GM12878 (cell line): ENCODE data around the gene CD300A. TPM values are rescaled to one million over a fixed set of nuclear protein-coding genes. Genes with fewer than 3 reads are reported as not detected.

Source experiments
- ATAC-seq: fragments of 200-7000 bp; cut with Tn5 transposase; 3 replicates; pipeline ENCODE4 v1.9.1; 2020; ENCODE audit warnings: mild to moderate bottlenecking, moderate library complexity
- BruUV-seq: library from RNA; stranded (reverse); fragments of 400-500 nt; replicated peaks from 2 replicates; lab custom pipeline; 2021; lab: Mats Ljungman, UMichigan
- CTCF ChIA-PET: fragments of 300-600 bp; sonication (Branson Sonifier 250); formaldehyde crosslinking; extraction: SDS; loops from one replicate; lab custom pipeline; 2021; ENCODE audit warnings: inconsistent platforms; lab: Yijun Ruan, JAX
- POLR2A ChIA-PET: fragments of 350-600 bp; formaldehyde crosslinking; extraction: SDS; loops from one replicate; lab custom pipeline; 2021; ENCODE audit warnings: inconsistent platforms; lab: Charles Lee
- RAD21 ChIA-PET: fragments of 300-600 bp; sonication (Branson Sonifier 250); formaldehyde crosslinking; loops from one replicate; lab custom pipeline; 2023; ENCODE audit warnings: antibody characterized with exemption; ENCODE audit not compliant: unreplicated experiment; lab: Charles Lee
- SMC1A ChIA-PET: fragments of 300-600 bp; sonication (Branson Sonifier 250); formaldehyde crosslinking; loops from one replicate; lab custom pipeline; 2023; ENCODE audit not compliant: unreplicated experiment, uncharacterized antibody; lab: Charles Lee
- DNase-seq: peaks from one replicate; pipeline ENCODE4 v3.0.0-alpha.2; 2011; ENCODE audit warnings: low read depth, low spot score
- FAIRE-seq: peaks from 3 replicates; lab custom pipeline; 2011; peaks lifted over from hg19 to GRCh38; lab: Jason Lieb, UNC
- H2AFZ ChIP-seq: 2 replicates; pipeline ENCODE4 v1.6.0; 2011; ENCODE audit warnings: low read depth, low read length, control low read depth; ENCODE audit not compliant: control insufficient read depth
- H3K27ac ChIP-seq: 2 replicates; pipeline ENCODE4 v1.5.1; 2011; ENCODE audit warnings: control low read depth; ENCODE audit not compliant: control insufficient read depth, insufficient read depth
- H3K27me3 ChIP-seq, 2 experiments: replicated peaks in 1 of 2; 2 replicates each; pipeline versions ENCODE4 v1.6.0 to v1.6.1; 2011; ENCODE audit warnings: low read length in 1 of 2; ENCODE audit not compliant: control insufficient read depth in 2 of 2, insufficient read depth in 2 of 2
- H3K36me3 ChIP-seq, 2 experiments: 2 replicates each; pipeline ENCODE4 v1.5.1; 2011; ENCODE audit warnings: low read length in 1 of 2; ENCODE audit not compliant: control insufficient read depth in 2 of 2, insufficient read depth in 2 of 2
- H3K4me1 ChIP-seq: 2 replicates; pipeline ENCODE4 v1.6.1; 2011; ENCODE audit warnings: mild to moderate bottlenecking, low read length, moderate library complexity, mixed read lengths; ENCODE audit not compliant: control insufficient read depth, insufficient read depth
- H3K4me2 ChIP-seq: 2 replicates; pipeline ENCODE4 v1.6.0; 2011; ENCODE audit warnings: control low read depth; ENCODE audit not compliant: control insufficient read depth, insufficient read depth
- H3K4me3 ChIP-seq: fragments of 200-600 bp; sonication (generic); 2 replicates; pipeline ENCODE4 v1.5.1; 2016
- H3K79me2 ChIP-seq: 2 replicates; pipeline ENCODE4 v1.6.0; 2011; ENCODE audit warnings: low read length; ENCODE audit not compliant: control insufficient read depth, insufficient read depth
- H3K9ac ChIP-seq: 2 replicates; pipeline ENCODE4 v1.8.0; 2011; ENCODE audit warnings: low read length, control low read depth, mixed read lengths; ENCODE audit not compliant: control insufficient read depth, insufficient read depth
- H3K9me3 ChIP-seq: replicated peaks from 3 replicates; pipeline ENCODE4 v1.5.1; 2011; ENCODE audit warnings: mild to moderate bottlenecking, low read length; ENCODE audit not compliant: control insufficient read depth, insufficient read depth
- H4K20me1 ChIP-seq: 2 replicates; pipeline ENCODE4 v1.6.0; 2011; ENCODE audit not compliant: control insufficient read depth, insufficient read depth
- BCLAF1 ChIP-seq: fragments of 450-650 bp; IDR thresholded peaks from 2 replicates; pipeline ENCODE4 v1.6.1; 2017; ENCODE audit warnings: antibody characterized with exemption, mild to moderate bottlenecking, moderate library complexity
- BHLHE40 ChIP-seq, 2 experiments: fragments of 450-650 bp in 1 of 2; IDR thresholded peaks; 2 replicates each; pipeline ENCODE4 v1.6.1; 2011 to 2017; ENCODE audit warnings: low read depth in 2 of 2, borderline replicate concordance in 1 of 2, improper control_type of control experiment in 1 of 2, low read length in 1 of 2, mild to moderate bottlenecking in 1 of 2
- BRCA1 ChIP-seq: IDR thresholded peaks from 2 replicates; pipeline ENCODE4 v1.6.1; 2011; ENCODE audit warnings: low read depth, low read length, improper control_type of control experiment
- CHD4 ChIP-seq: fragments of 200-600 bp; sonication (generic); IDR thresholded peaks from 2 replicates; pipeline ENCODE4 v1.6.1; 2016; ENCODE audit warnings: mild to moderate bottlenecking
- EP300 ChIP-seq, 2 experiments: fragments of 150-350 bp in 1 of 2; IDR thresholded peaks; 2 replicates each; pipeline ENCODE4 v1.6.1; 2011 to 2012; ENCODE audit warnings: low read depth in 2 of 2, low read length in 2 of 2, borderline replicate concordance in 1 of 2, improper control_type of control experiment in 1 of 2, inconsistent platforms in 1 of 2; ENCODE audit not compliant: control insufficient read depth in 1 of 2
- FOS ChIP-seq: IDR thresholded peaks from 3 replicates; pipeline ENCODE4 v1.6.1; 2011; ENCODE audit warnings: borderline replicate concordance; ENCODE audit not compliant: insufficient read length; ENCODE audit errors: extremely low read depth
- HDAC6 ChIP-seq: fragments of 200-600 bp; sonication (generic); IDR thresholded peaks from one replicate; pipeline ENCODE4 v1.8.0; 2017; ENCODE audit warnings: antibody characterized with exemption; ENCODE audit not compliant: unreplicated experiment
- JUND ChIP-seq: IDR thresholded peaks from 2 replicates; pipeline ENCODE4 v1.6.1; 2012; ENCODE audit warnings: low read depth, mild to moderate bottlenecking, low read length, improper control_type of control experiment, moderate library complexity
- MTA2 ChIP-seq: fragments of 450-650 bp; IDR thresholded peaks from 2 replicates; pipeline ENCODE4 v1.6.1; 2016; ENCODE audit warnings: low read depth, mild to moderate bottlenecking, moderate library complexity
- NBN ChIP-seq: fragments of 450-650 bp; IDR thresholded peaks from 2 replicates; pipeline ENCODE4 v1.6.1; 2016
- POLR2A ChIP-seq: IDR thresholded peaks from 2 replicates; pipeline ENCODE4 v1.6.1; 2011; ENCODE audit warnings: low read depth, mild to moderate bottlenecking, low read length
- RCOR1 ChIP-seq: conservative IDR thresholded peaks from 2 replicates; pipeline ENCODE4 v1.6.1; 2012; ENCODE audit warnings: low read depth, low read length, improper control_type of control experiment
- RELA ChIP-seq: fragments of 450-650 bp; IDR thresholded peaks from 2 replicates; pipeline ENCODE4 v1.8.0; 2014; ENCODE audit warnings: borderline replicate concordance; ENCODE audit not compliant: partially characterized antibody
- SMAD5 ChIP-seq: IDR thresholded peaks from 2 replicates; pipeline ENCODE4 v1.6.1; 2016; ENCODE audit warnings: antibody characterized with exemption, low read depth
- TCF7 ChIP-seq: IDR thresholded peaks from 2 replicates; pipeline ENCODE4 v1.6.1; 2014; ENCODE audit warnings: antibody characterized with exemption, borderline replicate concordance
- ZNF207 ChIP-seq: fragments of 450-650 bp; IDR thresholded peaks from 2 replicates; pipeline ENCODE4 v1.6.1; 2014; ENCODE audit warnings: antibody characterized with exemption, mild to moderate bottlenecking, borderline replicate concordance
- ZNF24 ChIP-seq: fragments of 450-650 bp; IDR thresholded peaks from 2 replicates; pipeline ENCODE4 v1.6.1; 2017; ENCODE audit warnings: antibody characterized with exemption, mild to moderate bottlenecking
- ZNF687 ChIP-seq: fragments of 450-650 bp; IDR thresholded peaks from 2 replicates; pipeline ENCODE4 v1.6.1; 2017; ENCODE audit warnings: mild to moderate bottlenecking, moderate library complexity
- ZSCAN29 ChIP-seq: fragments of 450-650 bp; IDR thresholded peaks from 2 replicates; pipeline ENCODE4 v1.6.1; 2017; ENCODE audit warnings: mild to moderate bottlenecking, moderate library complexity
- WGBS: methylation state at CpG from one replicate; pipeline ENCODE4 v1.1.6; 2016; ENCODE audit warnings: low lambda C conversion rate; ENCODE audit not compliant: insufficient replicate concordance, insufficient coverage; ENCODE audit errors: missing lambda C conversion rate; 5-methylcytosine and 5-hydroxymethylcytosine counted together
- in situ Hi-C: fragments of 300-500 bp; cut with MboI; formaldehyde crosslinking; loops from 9 replicates; pipeline ENCODE4 v1.14.3; 2018; ENCODE audit warnings: mixed read lengths
- intact Hi-C: fragments of 100-400 bp; cut with micrococcal nuclease; formaldehyde crosslinking; loops from one replicate; pipeline ENCODE4 v1.14.2; 2022; ENCODE audit not compliant: unreplicated experiment
- polyA plus RNA-seq, 11 experiments: library from polyadenylated mRNA; depleted of rRNA in 4 of 11; unstranded in 6 of 11; stranded (reverse) in 5 of 11; fragments of >200 nt; fragmentation: Nextera tagmentation in 4 of 11; fragmentation: Illumina TruSeq in 1 of 11; extraction: Ambion mirVana in 4 of 11; extraction: Trizol in 1 of 11; gene quantifications; 1 replicate in 1 of 11; 2 replicates in 10 of 11; pipeline versions ENCODE4 v1.2.1 to v1.2.3, GENCODE V29; 2011 to 2016; ENCODE audit warnings: inconsistent platforms in 2 of 11, missing spikeins in 2 of 11, low read depth in 1 of 11
- total RNA-seq, 4 experiments: library from RNA; depleted of rRNA in 3 of 4; stranded (reverse); fragments of >200 nt in 3 of 4; fragmentation: Illumina TruSeq in 1 of 4; extraction: Trizol in 1 of 4; gene quantifications; 2 replicates each; pipeline versions ENCODE4 v1.2.1 to v1.2.3, GENCODE V29; 2013 to 2021

Gene CD300A
- total and polyA plus RNA-seq, 10 of the 15 experiments (the other 5 are each of a cell fraction or from before 2014, with no cell fraction given): 10.6 to 128 (median 36.1) TPM

- BruUV-seq: no TSS peak
- in situ Hi-C loops: loop anchor here (10.0 kb wide), 1 partner anchor 58 kb away; no protein-coding TSS in a partner anchor
- Histone ChIP-seq H3K36me3 (no peaks in the 10 kb centered on the region), H3K4me2 (no peak overlapping the region), H3K4me3 (no peak overlapping the region), H3K4me1 (peaks cover 17% of the 10 kb centered on the region), H3K27me3 (no peaks in the 10 kb centered on the region), H3K79me2 (no peaks in the 10 kb centered on the region), H4K20me1 (no peaks in the 10 kb centered on the region), H3K9ac (no peak overlapping the region)
- CTCF ChIA-PET: interaction anchor here (0.6 kb wide), 1 partner anchor 871 kb away, joined by 3 read pairs; no protein-coding TSS in a partner anchor
- DNase-seq (no peak), ATAC-seq (no peak), FAIRE-seq (no peak)
- intact Hi-C loops: no loop called here
- TF ChIP-seq FOS: no peak
- no peak for TF ChIP-seq BHLHE40 (IDR thresholded peaks at IDR 0.05; ENCODE audit: borderline replicate concordance in 1 of 2, low read depth in 2 of 2, low read length in 1 of 2)
- TF ChIP-seq BCLAF1: no peak
- TF ChIP-seq ZNF207: no peak
- no peak for TF ChIP-seq MTA2
- TF ChIP-seq TCF7: no peak
- no peak for TF ChIP-seq ZNF687
- no peak for TF ChIP-seq SMAD5
- no peak for TF ChIP-seq RCOR1
- no peak for TF ChIP-seq EP300 (IDR thresholded peaks at IDR 0.05; ENCODE audit: borderline replicate concordance in 1 of 2, control insufficient read depth in 1 of 2, low read depth in 2 of 2, low read length in 2 of 2)
- TF ChIP-seq RELA: no peak
- TF ChIP-seq ZNF24: no peak
- TF ChIP-seq JUND: no peak
- no peak for TF ChIP-seq NBN
- TF ChIP-seq ZSCAN29: no peak
- TF ChIP-seq BRCA1: no peak
- TF ChIP-seq HDAC6: no peak
- TF ChIP-seq CHD4: no peak
- TF ChIP-seq POLR2A: no peak
- TF ChIP-seq, all 136 proteins: peak for 0
- POLR2A ChIA-PET: interaction anchor here (0.7 to 1.1 kb wide), 2 partner anchors 12 to 146 kb away, joined by 3 read pairs; no protein-coding TSS in a partner anchor
- RAD21 ChIA-PET: interaction anchor here (1.3 kb wide), 1 partner anchor 11 kb away, joined by 3 read pairs; no protein-coding TSS in a partner anchor
- Histone ChIP-seq H3K27ac (no peak overlapping the region), H2AFZ (no peak overlapping the region), H3K9me3 (peaks cover 10% of the 10 kb centered on the region)
- WGBS: 69% methylated on average over 3 of the region's 3 CpGs
- SMC1A ChIA-PET: no interaction called here
Observed at GRCh38 chr17:74516561-74517328, 50.3 kb downstream of the CD300A start.
